ENCODE data around the gene IRS1. TPM values are rescaled to one million over a fixed set of nuclear protein-coding genes. Genes with fewer than 3 reads are reported as not detected.

IRS1 gene
- polyA plus RNA-seq, 2 of the 4 experiments (the other 2 are of a cell fraction), result 10.4 to 13.9 TPM

GRCh38 chr2:226831266-226831665 lies 31.6 kb upstream of the IRS1 start (continued):
- TF ChIP-seq HES2 (IDR thresholded peaks at IDR 0.05) (no peak), PHF8 (IDR thresholded peaks at IDR 0.05; ENCODE audit: borderline replicate concordance, low read depth) (no peak), HOXB13 (CRISPR knock-in tag; IDR thresholded peaks at IDR 0.05; ENCODE audit: low read depth) (no peak), MAX (IDR thresholded peaks at IDR 0.05) (no peak), ZNF302 (CRISPR knock-in tag; IDR thresholded peaks at IDR 0.05) (no peak), RFX5 (IDR thresholded peaks at IDR 0.05) (no peak), TFCP2L1 (CRISPR knock-in tag; IDR thresholded peaks at IDR 0.05) (no peak), POLR2A (IDR thresholded peaks at IDR 0.05; ENCODE audit: low read length) (no peak)

GRCh38 chr2:226829721-226830631 lies 30.4 kb upstream of the IRS1 start:
- no peak overlapping the region for H3K4me3 ChIP-seq
- ChIA-PET CTCF (interaction anchor here (1.0 to 1.3 kb wide), 2 partner anchors 28 to 30 kb away, joined by 3 to 4 read pairs; no protein-coding TSS in a partner anchor), POLR2A (no interaction called here)
- WGBS (ENCODE audit: missing lambda C conversion rate), result 81% methylated on average over 8 of the region's 8 CpGs
- no peak for FAIRE-seq
- ATAC-seq, result no peak
- no peak overlapping the region for H3K27ac ChIP-seq
- TF ChIP-seq NR3C1 (IDR thresholded peaks at IDR 0.05), result no peak
- no peak for TF ChIP-seq NFE2L2 (conservative IDR thresholded peaks at IDR 0.05; ENCODE audit: low read length)
- no peak for TF ChIP-seq EHMT2 (IDR thresholded peaks at IDR 0.05; ENCODE audit: low read depth)
- no peak for TF ChIP-seq HOXB5 (CRISPR knock-in tag; IDR thresholded peaks at IDR 0.05)
- no peak for TF ChIP-seq CBX2 (IDR thresholded peaks at IDR 0.05; ENCODE audit: borderline replicate concordance, low read depth)
- TF ChIP-seq RNF2 (IDR thresholded peaks at IDR 0.05; ENCODE audit: borderline replicate concordance, low read depth), result no peak
- no peaks in the 10 kb centered on the region for H3K9me3 ChIP-seq
- H3K4me1 ChIP-seq, result peaks cover 11% of the 10 kb centered on the region; the same call in 2 of the 3 replicates
- no peak for DNase-seq (ENCODE audit: low read depth in 1 of 2, low spot score in 1 of 2)
- H3K4me2 ChIP-seq, result no peak overlapping the region

GRCh38 chr2:226828191-226828590 lies 28.6 kb upstream of the IRS1 start:
- Histone ChIP-seq H3K4me1 (no peaks in the 10 kb centered on the region), H3K4me3 (no peak overlapping the region), H3K27ac (no peak overlapping the region), H3K4me2 (no peak overlapping the region), H3K9me3 (no peaks in the 10 kb centered on the region)
- DNase-seq (ENCODE audit: low read depth in 1 of 2, low spot score in 1 of 2) (no peak), ATAC-seq (no peak), FAIRE-seq (no peak)
- ChIA-PET CTCF (interaction anchor here (1.2 kb wide), 1 partner anchor 158 kb away, joined by 3 read pairs; no protein-coding TSS in a partner anchor), POLR2A (no interaction called here)
- no peak for TF ChIP-seq MAX (IDR thresholded peaks at IDR 0.05)
- WGBS (ENCODE audit: missing lambda C conversion rate), result 45% methylated on average over 2 of the region's 2 CpGs

- POLR2A ChIA-PET, result interaction anchor here (2.1 kb wide), 1 partner anchor 11 kb away, joined by 11 read pairs; the partner anchor contains the start of gene RHBDD1
- H3K27ac ChIP-seq, result no peak overlapping the region
- ATAC-seq (no peak), FAIRE-seq (no peak), DNase-seq (ENCODE audit: low read depth in 1 of 2, low spot score in 1 of 2) (no peak)
- no peaks in the 10 kb centered on the region for H3K9me3 ChIP-seq
- CTCF ChIA-PET, result interaction anchor here (1.0 to 1.6 kb wide), 2 partner anchors 23 to 25 kb away, joined by 3 to 6 read pairs; partner anchors contain the start of gene IRS1
- no peak overlapping the region for H3K4me3 ChIP-seq
- WGBS (ENCODE audit: missing lambda C conversion rate), result 69% methylated on average over 2 of the region's 2 CpGs
- no peak for TF ChIP-seq ELK1 (IDR thresholded peaks at IDR 0.05; ENCODE audit: low read depth, low read length)
- TF ChIP-seq FOSB (CRISPR knock-in tag; IDR thresholded peaks at IDR 0.05), result no peak
- TF ChIP-seq CHD2 (IDR thresholded peaks at IDR 0.05; ENCODE audit: low read length, partially characterized antibody), result no peak
- no peak for TF ChIP-seq EP300 (IDR thresholded peaks at IDR 0.05)
- TF ChIP-seq USF2 (IDR thresholded peaks at IDR 0.05), result no peak
- TF ChIP-seq KDM1A (IDR thresholded peaks at IDR 0.05; ENCODE audit: low read depth), result no peak
- no peak for TF ChIP-seq E2F6 (IDR thresholded peaks at IDR 0.05; ENCODE audit: borderline replicate concordance, low read depth)
- no peak for TF ChIP-seq ZC3H11A (IDR thresholded peaks at IDR 0.05)
- TF ChIP-seq ZFP36 (IDR thresholded peaks at IDR 0.05; ENCODE audit: borderline replicate concordance, partially characterized antibody), result no peak
- TF ChIP-seq BHLHE40 (IDR thresholded peaks at IDR 0.05; ENCODE audit: low read depth, low read length), result no peak
- TF ChIP-seq FOSL2 (IDR thresholded peaks at IDR 0.05), result no peak
- TF ChIP-seq FOSL2 (CRISPR knock-in tag; IDR thresholded peaks at IDR 0.05), result no peak
- no peak for TF ChIP-seq HOXB13 (CRISPR knock-in tag; IDR thresholded peaks at IDR 0.05; ENCODE audit: low read depth)
- no peak for TF ChIP-seq GATA3 (IDR thresholded peaks at IDR 0.05; ENCODE audit: borderline replicate concordance)
- no peak for TF ChIP-seq ZNF302 (CRISPR knock-in tag; IDR thresholded peaks at IDR 0.05)
- TF ChIP-seq HDAC2 (IDR thresholded peaks at IDR 0.05), result no peak
- no peak for TF ChIP-seq PHF8 (IDR thresholded peaks at IDR 0.05; ENCODE audit: borderline replicate concordance, low read depth)
- H3K4me2 ChIP-seq, result no peak overlapping the region
- no peaks in the 10 kb centered on the region for H3K4me1 ChIP-seq
Measured at GRCh38 chr2:226825056-226825455, 25.4 kb upstream of the IRS1 start.
